K562 (cell line): ENCODE measurements around the gene KNDC1. TPM values are rescaled to one million over a fixed set of nuclear protein-coding genes. Genes with fewer than 3 reads are reported as not detected.

Source experiments
- ATAC-seq: fragments of 200-7000 bp; cut with Tn5 transposase; 3 replicates; pipeline ENCODE4 v1.9.1; 2020; ENCODE audit warnings: moderate library complexity
- BruUV-seq: library from RNA; stranded (reverse); fragments of 400-500 nt; replicated peaks from 2 replicates; lab custom pipeline; 2021; lab: Mats Ljungman, UMichigan
- CTCF ChIA-PET: fragments of 300-600 bp; formaldehyde crosslinking; extraction: SDS; loops from one replicate; lab custom pipeline; 2021; ENCODE audit warnings: low intra/inter-chr PET ratio; lab: Yijun Ruan, JAX
- POLR2A ChIA-PET: fragments of 300-600, 350-650 bp; sonication (Branson Sonifier 250); formaldehyde crosslinking; extraction: SDS; loops from one replicate; lab custom pipeline; 2021; ENCODE audit warnings: antibody characterized with exemption, inconsistent platforms; lab: Yijun Ruan, JAX
- DNase-seq, 4 experiments: peaks; one replicate each; pipeline versions ENCODE4 v3.0.0 to v3.0.0-alpha.2; 2011 to 2018; ENCODE audit warnings: low spot score in 3 of 4, mixed read lengths in 3 of 4; ENCODE audit errors: extremely low read depth in 1 of 4
- FAIRE-seq: peaks from 2 replicates; lab custom pipeline; 2011; peaks lifted over from hg19 to GRCh38; lab: Jason Lieb, UNC
- H2AFZ ChIP-seq: 2 replicates; pipeline ENCODE4 v1.6.0; 2011; ENCODE audit warnings: low read depth, low read length, control low read depth, inconsistent platforms
- H3K27ac ChIP-seq: fragments of 200-600 bp; 3 replicates; pipeline ENCODE4 v1.8.0; 2011; ENCODE audit warnings: low read depth, mild to moderate bottlenecking, control low read depth, inconsistent platforms, low read length, moderate library complexity, mixed read lengths; ENCODE audit errors: extremely low read depth
- H3K27me3 ChIP-seq, 2 experiments: fragments of 300-600 bp in 1 of 2; 2 replicates in 1 of 2; 3 replicates in 1 of 2; pipeline versions ENCODE4 v1.6.0 to v1.8.0; 2011; ENCODE audit warnings: inconsistent platforms in 2 of 2, low read length in 2 of 2, mild to moderate bottlenecking in 1 of 2, mixed read lengths in 1 of 2, moderate library complexity in 1 of 2; ENCODE audit not compliant: control insufficient read depth in 2 of 2, insufficient read depth in 2 of 2
- H3K36me3 ChIP-seq: fragments of 300-600 bp; 3 replicates; pipeline ENCODE4 v1.8.0; 2011; ENCODE audit warnings: mild to moderate bottlenecking, low read length, inconsistent platforms; ENCODE audit not compliant: control insufficient read depth, insufficient read depth
- H3K4me1 ChIP-seq, 2 experiments: fragments of 200-600 bp in 1 of 2; replicated peaks in 1 of 2; 2 replicates in 1 of 2; 3 replicates in 1 of 2; pipeline versions ENCODE4 v1.5.1 to v1.8.0; 2011; ENCODE audit warnings: inconsistent platforms in 2 of 2, low read length in 2 of 2, mild to moderate bottlenecking in 1 of 2, mixed read lengths in 1 of 2, moderate library complexity in 1 of 2; ENCODE audit not compliant: control insufficient read depth in 2 of 2, insufficient read depth in 2 of 2
- H3K4me2 ChIP-seq: 2 replicates; pipeline ENCODE4 v1.6.1; 2011; ENCODE audit warnings: low read length, control low read depth, inconsistent platforms, mixed read lengths; ENCODE audit not compliant: insufficient read depth
- H3K4me3 ChIP-seq: fragments of 200-600 bp; sonication (generic), shearing (Covaris generic); 2 replicates; pipeline ENCODE4 v1.5.1; 2016; ENCODE audit warnings: control low read depth, inconsistent platforms
- H3K79me2 ChIP-seq: fragments of 200-600 bp; 3 replicates; pipeline ENCODE4 v1.8.0; 2011; ENCODE audit warnings: low read length, inconsistent platforms; ENCODE audit not compliant: control insufficient read depth, insufficient read depth
- H3K9ac ChIP-seq, 2 experiments: 2 replicates each; pipeline versions ENCODE4 v1.6.0 to v1.6.1; 2011; ENCODE audit warnings: low read depth in 2 of 2, low read length in 2 of 2, control low read depth in 1 of 2, inconsistent platforms in 1 of 2, mild to moderate bottlenecking in 1 of 2, mixed read lengths in 1 of 2; ENCODE audit not compliant: insufficient read depth in 1 of 2
- H3K9me1 ChIP-seq: one replicate; pipeline ENCODE4 v1.6.0; 2011; ENCODE audit warnings: inconsistent platforms, mild to moderate bottlenecking, low read length, moderate library complexity; ENCODE audit not compliant: control insufficient read depth, insufficient read depth
- H3K9me3 ChIP-seq: replicated peaks from 2 replicates; pipeline ENCODE4 v1.5.1; 2011; ENCODE audit warnings: low read depth, low read length, inconsistent platforms; ENCODE audit not compliant: control insufficient read depth, insufficient read depth
- H4K20me1 ChIP-seq: replicated peaks from 2 replicates; pipeline ENCODE4 v1.6.1; 2011; ENCODE audit warnings: low read length, inconsistent platforms, mixed read lengths; ENCODE audit not compliant: control insufficient read depth, insufficient read depth
- BHLHE40 ChIP-seq: IDR thresholded peaks from 2 replicates; pipeline ENCODE4 v1.6.1; 2011; ENCODE audit warnings: low read length, improper control_type of control experiment
- EP300 ChIP-seq: IDR thresholded peaks from 2 replicates; pipeline ENCODE4 v1.6.1; 2012; ENCODE audit warnings: low read length, improper control_type of control experiment
- NR2C2 ChIP-seq, 2 experiments: fragments of 200-800 bp in 1 of 2; sonication (Bioruptor generic) in 1 of 2; sonication (generic) in 1 of 2; formaldehyde crosslinking in 1 of 2; IDR thresholded peaks; 2 replicates each; pipeline versions ENCODE4 v1.6.1 to v1.8.0; 2016 to 2022; ENCODE audit warnings: mild to moderate bottlenecking in 1 of 2, missing compliant biosample characterization in 1 of 2, missing genetic modification characterization in 1 of 2, missing genetic modification reagents in 1 of 2
- PHTF2 ChIP-seq: fragments of 250-450 bp; sonication (Bioruptor Pico); IDR thresholded peaks from 2 replicates; pipeline ENCODE4 v1.5.0; 2021; ENCODE audit warnings: mild to moderate bottlenecking
- RAD51 ChIP-seq: fragments of 450-650 bp; IDR thresholded peaks from 2 replicates; pipeline ENCODE4 v1.7.1; 2016; ENCODE audit warnings: low read depth, mild to moderate bottlenecking, borderline replicate concordance
- WGBS: fragments of 100-300 bp; shearing (Covaris generic); methylation state at CpG from one replicate; pipeline ENCODE4 v1.1.6; 2016; ENCODE audit warnings: low coverage, mixed read lengths; ENCODE audit not compliant: insufficient coverage; ENCODE audit errors: missing lambda C conversion rate; 5-methylcytosine and 5-hydroxymethylcytosine counted together
- in situ Hi-C: fragments of 300-500 bp; cut with MboI; formaldehyde crosslinking; loops from 4 replicates; pipeline ENCODE4 v1.15.0; 2018; ENCODE audit warnings: inconsistent platforms, mixed read lengths
- intact Hi-C: fragments of 100-400 bp; cut with micrococcal nuclease; formaldehyde crosslinking; loops from 2 replicates; pipeline ENCODE4 v1.14.2; 2022
- polyA plus RNA-seq, 8 experiments: library from polyadenylated mRNA; depleted of rRNA in 4 of 8; stranded (reverse) in 5 of 8; unstranded in 3 of 8; fragments of >200 nt; fragmentation: Nextera tagmentation in 2 of 8; fragmentation: Illumina TruSeq in 1 of 8; extraction: Ambion mirVana in 2 of 8; extraction: Trizol in 1 of 8; gene quantifications; 2 replicates each; pipeline versions ENCODE4 v1.2.1 to v1.2.3, GENCODE V29; 2011 to 2014; ENCODE audit warnings: inconsistent platforms in 1 of 8, missing spikeins in 1 of 8
- total RNA-seq, 7 experiments: library from RNA; depleted of rRNA in 6 of 7; stranded (reverse); fragments of >200 nt in 6 of 7; fragmentation: Illumina TruSeq in 2 of 7; extraction: Trizol in 2 of 7; gene quantifications; 2 replicates each; pipeline versions ENCODE4 v1.2.1 to v1.2.3, GENCODE V29; 2011 to 2021; ENCODE audit warnings: low replicate concordance in 1 of 7
- TF ChIP-seq, protein P1 (sequence below), 2 experiments: fragments of 200-800 bp in 1 of 2; sonication (Bioruptor generic) in 1 of 2; sonication (generic) in 1 of 2; formaldehyde crosslinking in 1 of 2; IDR thresholded peaks in 1 of 2; conservative IDR thresholded peaks in 1 of 2; 2 replicates each; pipeline versions ENCODE4 v1.5.0 to v1.6.1; 2016 to 2020; ENCODE audit warnings: missing compliant biosample characterization in 1 of 2, missing genetic modification characterization in 1 of 2, missing genetic modification reagents in 1 of 2
- TF ChIP-seq, protein P2 (sequence below): fragments of 450-650 bp; IDR thresholded peaks from 2 replicates; pipeline ENCODE4 v1.6.1; 2016; ENCODE audit warnings: mild to moderate bottlenecking, moderate library complexity

Gene KNDC1
- total and polyA plus RNA-seq, 9 of the 15 experiments (the other 6 are each of a cell fraction or from before 2014, with no cell fraction given): 0.07 to 0.26 (median 0.11) TPM; not detected in 6

DNA sequence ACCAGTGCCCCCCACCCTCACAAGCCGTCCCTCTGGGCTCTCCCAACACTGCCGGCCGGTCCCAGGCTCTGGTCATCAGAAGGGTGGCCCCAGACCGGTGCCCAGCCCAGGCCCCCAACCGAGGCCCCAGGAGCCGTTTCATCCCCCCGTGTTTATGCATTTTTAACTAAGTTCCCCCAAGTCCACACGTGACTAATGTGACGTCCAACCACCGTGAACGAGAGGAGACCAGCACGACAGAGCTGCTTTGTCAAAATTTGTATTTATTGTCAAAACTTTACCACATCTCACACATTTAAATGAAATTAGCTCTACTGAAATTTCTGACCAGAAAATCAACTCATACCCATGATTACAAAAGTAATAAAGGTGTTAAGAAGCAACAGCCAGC, 86.2 kb downstream of the KNDC1 start:
- in situ Hi-C loops (loop anchor here (5.0 kb wide), 2 partner anchors 61 to 99 kb away; partner anchors contain the start of genes TUBGCP2 and ZNF511), intact Hi-C loops (loop anchor here (2.0 to 5.0 kb wide), 2 partner anchors 67 to 104 kb away; no protein-coding TSS in a partner anchor)
- Histone ChIP-seq H3K9me1 (no peaks in the 10 kb centered on the region), H4K20me1 (no peaks in the 10 kb centered on the region), H3K27ac (peak overlapping the region; percentile 79), H3K27me3 (no peaks in the 10 kb centered on the region; a peak in 1 of 5 replicates), H3K4me2 (peak overlapping the region; percentile 64), H3K36me3 (no peaks in the 10 kb centered on the region), H3K9me3 (no peaks in the 10 kb centered on the region), H3K79me2 (no peaks in the 10 kb centered on the region), H3K4me1 (peaks cover 36 to 97% of the 10 kb centered on the region in 2 experiments), H2AFZ (peak overlapping the region; percentile 60), H3K4me3 (peak overlapping the region; percentile 17; the same call in 1 of the 2 replicates), H3K9ac (peak overlapping the region; percentile 51 to 68)
- POLR2A ChIA-PET: interaction anchor here (0.6 to 3.1 kb wide), 3 partner anchors 11 to 224 kb away, joined by 3 to 18 read pairs (median 7); no protein-coding TSS in a partner anchor
- peak; percentile 16 for ATAC-seq
- peak; percentile 76 for FAIRE-seq
- CTCF ChIA-PET: no interaction called here
- WGBS: 3% methylated on average over 6 of the region's 12 CpGs
- BruUV-seq: no TSS peak
- DNase-seq: no peak
- TF ChIP-seq NR2C2 (CRISPR knock-in tag; IDR thresholded peaks at IDR 0.05) (no peak), NR2C2 (tag; IDR thresholded peaks at IDR 0.05) (0 out of 2 replicates have a peak, but pooled peaks have one; percentile 18), PHTF2 (no peak), BHLHE40 (0 out of 2 replicates have a peak, but pooled peaks have one; percentile 8), EP300 (no peak), RAD51 (peak; percentile 30; the same call in 1 of the 2 replicates)
- TF ChIP-seq, protein P1, sequence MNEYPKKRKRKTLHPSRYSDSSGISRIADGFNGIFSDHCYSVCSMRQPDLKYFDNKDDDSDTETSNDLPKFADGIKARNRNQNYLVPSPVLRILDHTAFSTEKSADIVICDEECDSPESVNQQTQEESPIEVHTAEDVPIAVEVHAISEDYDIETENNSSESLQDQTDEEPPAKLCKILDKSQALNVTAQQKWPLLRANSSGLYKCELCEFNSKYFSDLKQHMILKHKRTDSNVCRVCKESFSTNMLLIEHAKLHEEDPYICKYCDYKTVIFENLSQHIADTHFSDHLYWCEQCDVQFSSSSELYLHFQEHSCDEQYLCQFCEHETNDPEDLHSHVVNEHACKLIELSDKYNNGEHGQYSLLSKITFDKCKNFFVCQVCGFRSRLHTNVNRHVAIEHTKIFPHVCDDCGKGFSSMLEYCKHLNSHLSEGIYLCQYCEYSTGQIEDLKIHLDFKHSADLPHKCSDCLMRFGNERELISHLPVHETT (CRISPR knock-in tag; conservative IDR thresholded peaks at IDR 0.05 in 1 of 2, IDR thresholded peaks at IDR 0.05 in 1 of 2): 0 out of 4 replicates have a peak, but pooled peaks of 1 of the 2 experiments have one; percentile 15
- TF ChIP-seq, protein P2, sequence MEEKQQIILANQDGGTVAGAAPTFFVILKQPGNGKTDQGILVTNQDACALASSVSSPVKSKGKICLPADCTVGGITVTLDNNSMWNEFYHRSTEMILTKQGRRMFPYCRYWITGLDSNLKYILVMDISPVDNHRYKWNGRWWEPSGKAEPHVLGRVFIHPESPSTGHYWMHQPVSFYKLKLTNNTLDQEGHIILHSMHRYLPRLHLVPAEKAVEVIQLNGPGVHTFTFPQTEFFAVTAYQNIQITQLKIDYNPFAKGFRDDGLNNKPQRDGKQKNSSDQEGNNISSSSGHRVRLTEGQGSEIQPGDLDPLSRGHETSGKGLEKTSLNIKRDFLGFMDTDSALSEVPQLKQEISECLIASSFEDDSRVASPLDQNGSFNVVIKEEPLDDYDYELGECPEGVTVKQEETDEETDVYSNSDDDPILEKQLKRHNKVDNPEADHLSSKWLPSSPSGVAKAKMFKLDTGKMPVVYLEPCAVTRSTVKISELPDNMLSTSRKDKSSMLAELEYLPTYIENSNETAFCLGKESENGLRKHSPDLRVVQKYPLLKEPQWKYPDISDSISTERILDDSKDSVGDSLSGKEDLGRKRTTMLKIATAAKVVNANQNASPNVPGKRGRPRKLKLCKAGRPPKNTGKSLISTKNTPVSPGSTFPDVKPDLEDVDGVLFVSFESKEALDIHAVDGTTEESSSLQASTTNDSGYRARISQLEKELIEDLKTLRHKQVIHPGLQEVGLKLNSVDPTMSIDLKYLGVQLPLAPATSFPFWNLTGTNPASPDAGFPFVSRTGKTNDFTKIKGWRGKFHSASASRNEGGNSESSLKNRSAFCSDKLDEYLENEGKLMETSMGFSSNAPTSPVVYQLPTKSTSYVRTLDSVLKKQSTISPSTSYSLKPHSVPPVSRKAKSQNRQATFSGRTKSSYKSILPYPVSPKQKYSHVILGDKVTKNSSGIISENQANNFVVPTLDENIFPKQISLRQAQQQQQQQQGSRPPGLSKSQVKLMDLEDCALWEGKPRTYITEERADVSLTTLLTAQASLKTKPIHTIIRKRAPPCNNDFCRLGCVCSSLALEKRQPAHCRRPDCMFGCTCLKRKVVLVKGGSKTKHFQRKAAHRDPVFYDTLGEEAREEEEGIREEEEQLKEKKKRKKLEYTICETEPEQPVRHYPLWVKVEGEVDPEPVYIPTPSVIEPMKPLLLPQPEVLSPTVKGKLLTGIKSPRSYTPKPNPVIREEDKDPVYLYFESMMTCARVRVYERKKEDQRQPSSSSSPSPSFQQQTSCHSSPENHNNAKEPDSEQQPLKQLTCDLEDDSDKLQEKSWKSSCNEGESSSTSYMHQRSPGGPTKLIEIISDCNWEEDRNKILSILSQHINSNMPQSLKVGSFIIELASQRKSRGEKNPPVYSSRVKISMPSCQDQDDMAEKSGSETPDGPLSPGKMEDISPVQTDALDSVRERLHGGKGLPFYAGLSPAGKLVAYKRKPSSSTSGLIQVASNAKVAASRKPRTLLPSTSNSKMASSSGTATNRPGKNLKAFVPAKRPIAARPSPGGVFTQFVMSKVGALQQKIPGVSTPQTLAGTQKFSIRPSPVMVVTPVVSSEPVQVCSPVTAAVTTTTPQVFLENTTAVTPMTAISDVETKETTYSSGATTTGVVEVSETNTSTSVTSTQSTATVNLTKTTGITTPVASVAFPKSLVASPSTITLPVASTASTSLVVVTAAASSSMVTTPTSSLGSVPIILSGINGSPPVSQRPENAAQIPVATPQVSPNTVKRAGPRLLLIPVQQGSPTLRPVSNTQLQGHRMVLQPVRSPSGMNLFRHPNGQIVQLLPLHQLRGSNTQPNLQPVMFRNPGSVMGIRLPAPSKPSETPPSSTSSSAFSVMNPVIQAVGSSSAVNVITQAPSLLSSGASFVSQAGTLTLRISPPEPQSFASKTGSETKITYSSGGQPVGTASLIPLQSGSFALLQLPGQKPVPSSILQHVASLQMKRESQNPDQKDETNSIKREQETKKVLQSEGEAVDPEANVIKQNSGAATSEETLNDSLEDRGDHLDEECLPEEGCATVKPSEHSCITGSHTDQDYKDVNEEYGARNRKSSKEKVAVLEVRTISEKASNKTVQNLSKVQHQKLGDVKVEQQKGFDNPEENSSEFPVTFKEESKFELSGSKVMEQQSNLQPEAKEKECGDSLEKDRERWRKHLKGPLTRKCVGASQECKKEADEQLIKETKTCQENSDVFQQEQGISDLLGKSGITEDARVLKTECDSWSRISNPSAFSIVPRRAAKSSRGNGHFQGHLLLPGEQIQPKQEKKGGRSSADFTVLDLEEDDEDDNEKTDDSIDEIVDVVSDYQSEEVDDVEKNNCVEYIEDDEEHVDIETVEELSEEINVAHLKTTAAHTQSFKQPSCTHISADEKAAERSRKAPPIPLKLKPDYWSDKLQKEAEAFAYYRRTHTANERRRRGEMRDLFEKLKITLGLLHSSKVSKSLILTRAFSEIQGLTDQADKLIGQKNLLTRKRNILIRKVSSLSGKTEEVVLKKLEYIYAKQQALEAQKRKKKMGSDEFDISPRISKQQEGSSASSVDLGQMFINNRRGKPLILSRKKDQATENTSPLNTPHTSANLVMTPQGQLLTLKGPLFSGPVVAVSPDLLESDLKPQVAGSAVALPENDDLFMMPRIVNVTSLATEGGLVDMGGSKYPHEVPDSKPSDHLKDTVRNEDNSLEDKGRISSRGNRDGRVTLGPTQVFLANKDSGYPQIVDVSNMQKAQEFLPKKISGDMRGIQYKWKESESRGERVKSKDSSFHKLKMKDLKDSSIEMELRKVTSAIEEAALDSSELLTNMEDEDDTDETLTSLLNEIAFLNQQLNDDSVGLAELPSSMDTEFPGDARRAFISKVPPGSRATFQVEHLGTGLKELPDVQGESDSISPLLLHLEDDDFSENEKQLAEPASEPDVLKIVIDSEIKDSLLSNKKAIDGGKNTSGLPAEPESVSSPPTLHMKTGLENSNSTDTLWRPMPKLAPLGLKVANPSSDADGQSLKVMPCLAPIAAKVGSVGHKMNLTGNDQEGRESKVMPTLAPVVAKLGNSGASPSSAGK: 0 out of 2 replicates have a peak, but pooled peaks have one; percentile 33
